Adipocyte (in vitro differentiated cells): Measurements from ENCODE around the gene RAB27A.
"Not testable (repeated sequence)": the region's sequence is repeated elsewhere in the genome, so short reads cannot be mapped to it uniquely, and the experiment has no call there.

Experiments used
- DNase-seq: peaks from one replicate; pipeline ENCODE4 v3.0.0-alpha.2; 2015; ENCODE audit warnings: low read depth
- H3K27me3 ChIP-seq: replicated peaks from 2 replicates; pipeline ENCODE4 v1.7.0; 2013; ENCODE audit warnings: mild to moderate bottlenecking, low read length, moderate library complexity; ENCODE audit not compliant: control insufficient read depth, insufficient read depth
- H3K36me3 ChIP-seq: 2 replicates; pipeline ENCODE4 v1.7.0; 2013; ENCODE audit warnings: low read length, mild to moderate bottlenecking, moderate library complexity; ENCODE audit not compliant: control insufficient read depth, insufficient read depth, severe bottlenecking
- H3K4me1 ChIP-seq: 2 replicates; pipeline ENCODE4 v1.7.0; 2013; ENCODE audit warnings: mild to moderate bottlenecking, low read length, moderate library complexity; ENCODE audit not compliant: control insufficient read depth, insufficient read depth
- H3K4me3 ChIP-seq: 2 replicates; pipeline ENCODE4 v1.7.0; 2013; ENCODE audit warnings: mild to moderate bottlenecking, low read length, moderate library complexity
- H3K9ac ChIP-seq: 2 replicates; pipeline ENCODE4 v1.7.0; 2013; ENCODE audit warnings: mild to moderate bottlenecking, low read length, moderate library complexity
- H3K9me3 ChIP-seq: 2 replicates; pipeline ENCODE4 v1.7.0; 2013; ENCODE audit warnings: mild to moderate bottlenecking, low read length, moderate library complexity; ENCODE audit not compliant: control insufficient read depth

The RAB27A gene

GRCh38 chr15:55257012-55257670 is 32.5 kb downstream of the RAB27A start:
- Histone ChIP-seq H3K4me1 (peaks cover 11% of the 10 kb centered on the region), H3K9me3 (no peaks in the 10 kb centered on the region), H3K27me3 (no peaks in the 10 kb centered on the region), H3K9ac (no peak overlapping the region), H3K4me3 (no peak overlapping the region), H3K36me3 (no peaks in the 10 kb centered on the region)
- DNase-seq: no peak

- no peak for DNase-seq
- Histone ChIP-seq H3K4me3 (no peak overlapping the region), H3K9me3 (no peaks in the 10 kb centered on the region), H3K9ac (no peak overlapping the region), H3K36me3 (no peaks in the 10 kb centered on the region), H3K4me1 (peaks cover 11% of the 10 kb centered on the region), H3K27me3 (no peaks in the 10 kb centered on the region)
Measured at GRCh38 chr15:55256281-55257011, 33.2 kb downstream of the RAB27A start.

- Histone ChIP-seq H3K4me1 (peaks cover 16% of the 10 kb centered on the region), H3K36me3 (no peaks in the 10 kb centered on the region), H3K27me3 (no peaks in the 10 kb centered on the region), H3K9ac (no peak overlapping the region), H3K4me3 (no peak overlapping the region), H3K9me3 (no peaks in the 10 kb centered on the region)
- DNase-seq: no peak
Measured at GRCh38 chr15:55255714-55256113, 33.9 kb downstream of the RAB27A start.

GRCh38 chr15:55254916-55255679 is 34.5 kb downstream of the RAB27A start:
- Histone ChIP-seq H3K9me3 (no peaks in the 10 kb centered on the region), H3K27me3 (no peaks in the 10 kb centered on the region), H3K9ac (peak overlapping the region; percentile 4), H3K4me1 (peaks cover 22% of the 10 kb centered on the region), H3K36me3 (no peaks in the 10 kb centered on the region), H3K4me3 (peak overlapping the region; percentile 21)
- no peak for DNase-seq

- Histone ChIP-seq H3K9me3 (no peaks in the 10 kb centered on the region), H3K4me1 (peaks cover 28% of the 10 kb centered on the region), H3K4me3 (no peak overlapping the region), H3K9ac (no peak overlapping the region), H3K27me3 (no peaks in the 10 kb centered on the region), H3K36me3 (no peaks in the 10 kb centered on the region)
- peak; percentile 78 for DNase-seq
Measured at GRCh38 chr15:55253580-55253979, 36.0 kb downstream of the RAB27A start.

- H3K9ac ChIP-seq, H3K27me3 ChIP-seq, H3K36me3 ChIP-seq, H3K9me3 ChIP-seq, DNase-seq, H3K4me3 ChIP-seq: not testable (repeated sequence)
- peaks cover 31% of the 10 kb centered on the region for H3K4me1 ChIP-seq
Measured at GRCh38 chr15:55252201-55252600, 37.4 kb downstream of the RAB27A start.

- Histone ChIP-seq H3K36me3 (no peaks in the 10 kb centered on the region), H3K9ac (no peak overlapping the region), H3K4me1 (peaks cover 35% of the 10 kb centered on the region), H3K9me3 (no peaks in the 10 kb centered on the region), H3K27me3 (no peaks in the 10 kb centered on the region), H3K4me3 (no peak overlapping the region)
- DNase-seq: no peak
Measured at GRCh38 chr15:55250941-55251340, 38.7 kb downstream of the RAB27A start.

- DNase-seq: peak; percentile 94
- H3K27me3 ChIP-seq: no peaks in the 10 kb centered on the region
- H3K9me3 ChIP-seq: no peaks in the 10 kb centered on the region
- no peak overlapping the region for H3K9ac ChIP-seq
- peaks cover 35% of the 10 kb centered on the region for H3K4me1 ChIP-seq
- H3K4me3 ChIP-seq: no peak overlapping the region
- no peaks in the 10 kb centered on the region for H3K36me3 ChIP-seq
Measured at GRCh38 chr15:55250392-55250791, 39.2 kb downstream of the RAB27A start.

- H3K9ac ChIP-seq, H3K27me3 ChIP-seq: not testable (repeated sequence)
Measured at GRCh38 chr15:55249885-55250284, 39.7 kb downstream of the RAB27A start.

GRCh38 chr15:55248895-55249294 is 40.7 kb downstream of the RAB27A start:
- Histone ChIP-seq H3K9me3 (no peaks in the 10 kb centered on the region), H3K4me3 (no peak overlapping the region), H3K27me3 (no peaks in the 10 kb centered on the region), H3K36me3 (no peaks in the 10 kb centered on the region), H3K4me1 (peaks cover 33% of the 10 kb centered on the region), H3K9ac (no peak overlapping the region)
- DNase-seq: no peak

More at GRCh38 chr15:55249885-55250284, 39.7 kb downstream of the RAB27A start:
- not testable (repeated sequence) for H3K9me3 ChIP-seq, H3K4me3 ChIP-seq, H3K36me3 ChIP-seq, DNase-seq
- peaks cover 35% of the 10 kb centered on the region for H3K4me1 ChIP-seq

GRCh38 chr15:55247766-55248427 is 41.7 kb downstream of the RAB27A start:
- no peaks in the 10 kb centered on the region for H3K27me3 ChIP-seq
- no peak for DNase-seq
- no peaks in the 10 kb centered on the region for H3K36me3 ChIP-seq
- H3K4me1 ChIP-seq: peaks cover 24% of the 10 kb centered on the region
- no peak overlapping the region for H3K9ac ChIP-seq
- no peaks in the 10 kb centered on the region for H3K9me3 ChIP-seq
- no peak overlapping the region for H3K4me3 ChIP-seq
